ENCODE measurements around the gene OOSP1.
"Not testable (repeated sequence)": the region's sequence is repeated elsewhere in the genome, so short reads cannot be mapped to it uniquely, and the experiment has no call there.

Gene OOSP1

GRCh38 chr11:59938132-59938531, at the start of gene OOSP1:
TSS of gene OOSP1 (plus strand) at chr11:59938432. CDS start at chr11:59938455, 23 bp downstream.
- DNase-seq (ENCODE audit: low read depth): no peak

- no peak for DNase-seq (ENCODE audit: low read depth)
Measured at GRCh38 chr11:59891781-59892181, 46.5 kb upstream of the OOSP1 start.

- DNase-seq (ENCODE audit: low read depth): no peak
Measured at GRCh38 chr11:59894616-59895015, 43.6 kb upstream of the OOSP1 start.

- no peak for DNase-seq (ENCODE audit: low read depth)
Measured at GRCh38 chr11:59898046-59898445, 40.2 kb upstream of the OOSP1 start.

- DNase-seq (ENCODE audit: low read depth): no peak
Measured at GRCh38 chr11:59898650-59899049, 39.6 kb upstream of the OOSP1 start.

GRCh38 chr11:59899532-59899931, 38.7 kb upstream of the OOSP1 start:
- no peak for DNase-seq (ENCODE audit: low read depth)

- no peak for DNase-seq (ENCODE audit: low read depth)
Measured at GRCh38 chr11:59900366-59901126, 37.7 kb upstream of the OOSP1 start.

- no peak for DNase-seq (ENCODE audit: low read depth)
Measured at GRCh38 chr11:59901306-59901705, 36.9 kb upstream of the OOSP1 start.

- DNase-seq (ENCODE audit: low read depth): not testable (repeated sequence)
Measured at GRCh38 chr11:59903569-59903968, 34.7 kb upstream of the OOSP1 start.

GRCh38 chr11:59918480-59918879, 19.8 kb upstream of the OOSP1 start:
- DNase-seq (ENCODE audit: low read depth): no peak

GRCh38 chr11:59918987-59919589, 19.1 kb upstream of the OOSP1 start:
- no peak for DNase-seq (ENCODE audit: low read depth)

GRCh38 chr11:59923813-59924212, 14.4 kb upstream of the OOSP1 start:
- no peak for DNase-seq (ENCODE audit: low read depth)

GRCh38 chr11:59931688-59932087, 6.5 kb upstream of the OOSP1 start:
- DNase-seq (ENCODE audit: low read depth): no peak

- DNase-seq (ENCODE audit: low read depth): no peak
Measured at GRCh38 chr11:59938718-59939117, 486 bp downstream of the OOSP1 start.

GRCh38 chr11:59939482-59939881, 1.2 kb downstream of the OOSP1 start:
- DNase-seq (ENCODE audit: low read depth): no peak

- no peak for DNase-seq (ENCODE audit: low read depth)
Measured at GRCh38 chr11:59941091-59941490, 2.9 kb downstream of the OOSP1 start.

GRCh38 chr11:59943997-59944714, 5.9 kb downstream of the OOSP1 start:
- DNase-seq (ENCODE audit: low read depth): no peak

- no peak for DNase-seq (ENCODE audit: low read depth)
Measured at GRCh38 chr11:59944720-59945119, 6.5 kb downstream of the OOSP1 start.

- no peak for DNase-seq (ENCODE audit: low read depth)
Measured at GRCh38 chr11:59953463-59954218, 15.4 kb downstream of the OOSP1 start.

GRCh38 chr11:59954219-59954847, 16.1 kb downstream of the OOSP1 start:
- DNase-seq (ENCODE audit: low read depth): no peak

GRCh38 chr11:59957094-59957493, 18.9 kb downstream of the OOSP1 start:
- no peak for DNase-seq (ENCODE audit: low read depth)
